ENCODE results near the gene SYT14.

SYT14 gene

DNA sequence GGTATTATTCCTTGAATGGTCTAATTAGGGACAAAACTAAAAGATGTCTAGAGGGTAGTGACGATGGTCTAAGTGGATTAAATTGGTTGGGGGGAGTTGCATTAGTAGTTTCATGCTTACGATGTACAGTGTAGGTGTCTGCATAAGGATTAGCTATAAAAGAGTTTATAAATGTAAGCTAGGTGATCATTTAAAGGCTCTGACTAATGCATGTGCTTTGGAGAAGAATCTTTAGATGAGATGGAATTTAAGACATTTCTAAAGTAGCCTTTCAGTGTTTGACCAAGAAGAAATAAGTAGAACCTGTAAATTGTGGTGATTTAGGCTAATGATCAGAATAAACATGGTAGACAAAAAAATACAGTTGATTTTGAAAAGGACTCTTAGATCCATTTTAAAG, 7.4 kb downstream of the SYT14 start:
- H3K9me3 ChIP-seq (ENCODE audit: insufficient read depth, low read length): no peaks in the 10 kb centered on the region
- no peak overlapping the region for H3K4me3 ChIP-seq (ENCODE audit: low read length)
- H4K20me1 ChIP-seq (ENCODE audit: insufficient read depth, low read length): no peaks in the 10 kb centered on the region
- H3K36me3 ChIP-seq (replicated peaks; ENCODE audit: low read depth, low read length): no peaks in the 10 kb centered on the region
- no peak overlapping the region for H2AFZ ChIP-seq (ENCODE audit: low read depth, low read length)
- H3K4me1 ChIP-seq (ENCODE audit: low read length): no peaks in the 10 kb centered on the region
- no peak overlapping the region for H3K9ac ChIP-seq (ENCODE audit: low read length)
- no peak for TF ChIP-seq EZH2phosphoT487 (IDR thresholded peaks at IDR 0.05; ENCODE audit: low read depth)
- no peaks in the 10 kb centered on the region for H3K79me2 ChIP-seq (ENCODE audit: low read length)
- H3K4me2 ChIP-seq (ENCODE audit: low read length): no peak overlapping the region
- 0 out of 2 replicates have a peak, but pooled peaks cover 11% of the 10 kb centered on the region for H3K27me3 ChIP-seq (ENCODE audit: low read depth, low read length)
- H3K27ac ChIP-seq (ENCODE audit: low read length): no peak overlapping the region

- Histone ChIP-seq H3K27me3 (ENCODE audit: low read depth, low read length) (peaks cover 13% of the 10 kb centered on the region; the same call in 1 of the 2 replicates), H3K27ac (ENCODE audit: low read length) (no peak overlapping the region), H4K20me1 (ENCODE audit: insufficient read depth, low read length) (no peaks in the 10 kb centered on the region), H3K9me3 (ENCODE audit: insufficient read depth, low read length) (no peaks in the 10 kb centered on the region), H3K36me3 (replicated peaks; ENCODE audit: low read depth, low read length) (no peaks in the 10 kb centered on the region), H3K79me2 (ENCODE audit: low read length) (no peaks in the 10 kb centered on the region), H2AFZ (ENCODE audit: low read depth, low read length) (no peak overlapping the region), H3K4me2 (ENCODE audit: low read length) (no peak overlapping the region), H3K9ac (ENCODE audit: low read length) (no peak overlapping the region), H3K4me3 (ENCODE audit: low read length) (no peak overlapping the region), H3K4me1 (ENCODE audit: low read length) (no peaks in the 10 kb centered on the region)
- TF ChIP-seq EZH2phosphoT487 (IDR thresholded peaks at IDR 0.05; ENCODE audit: low read depth): no peak
- TF ChIP-seq, protein P1, sequence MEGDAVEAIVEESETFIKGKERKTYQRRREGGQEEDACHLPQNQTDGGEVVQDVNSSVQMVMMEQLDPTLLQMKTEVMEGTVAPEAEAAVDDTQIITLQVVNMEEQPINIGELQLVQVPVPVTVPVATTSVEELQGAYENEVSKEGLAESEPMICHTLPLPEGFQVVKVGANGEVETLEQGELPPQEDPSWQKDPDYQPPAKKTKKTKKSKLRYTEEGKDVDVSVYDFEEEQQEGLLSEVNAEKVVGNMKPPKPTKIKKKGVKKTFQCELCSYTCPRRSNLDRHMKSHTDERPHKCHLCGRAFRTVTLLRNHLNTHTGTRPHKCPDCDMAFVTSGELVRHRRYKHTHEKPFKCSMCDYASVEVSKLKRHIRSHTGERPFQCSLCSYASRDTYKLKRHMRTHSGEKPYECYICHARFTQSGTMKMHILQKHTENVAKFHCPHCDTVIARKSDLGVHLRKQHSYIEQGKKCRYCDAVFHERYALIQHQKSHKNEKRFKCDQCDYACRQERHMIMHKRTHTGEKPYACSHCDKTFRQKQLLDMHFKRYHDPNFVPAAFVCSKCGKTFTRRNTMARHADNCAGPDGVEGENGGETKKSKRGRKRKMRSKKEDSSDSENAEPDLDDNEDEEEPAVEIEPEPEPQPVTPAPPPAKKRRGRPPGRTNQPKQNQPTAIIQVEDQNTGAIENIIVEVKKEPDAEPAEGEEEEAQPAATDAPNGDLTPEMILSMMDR (IDR thresholded peaks at IDR 0.05; ENCODE audit: low read depth, low read length): no peak
Measured at GRCh38 chr1:209948155-209948554, 10.1 kb downstream of the SYT14 start.

DNA sequence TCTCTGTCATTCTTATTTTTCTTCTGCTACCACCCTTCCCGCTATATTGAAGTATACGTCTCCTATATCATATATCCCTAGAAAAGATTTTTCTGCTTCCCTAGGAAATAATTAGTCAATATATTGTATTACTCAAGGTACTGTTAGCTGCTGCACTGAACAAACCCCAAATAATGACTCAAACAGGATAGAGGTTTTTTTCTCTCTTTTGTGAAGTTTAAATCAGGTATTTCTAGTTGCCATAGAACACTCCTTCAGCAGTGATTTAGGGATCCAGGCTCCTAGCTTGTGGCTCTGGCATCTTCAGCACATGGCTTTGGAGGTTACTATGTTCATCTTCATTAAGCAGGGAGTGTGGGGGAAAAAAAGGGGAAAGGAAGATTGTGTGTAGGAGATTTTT, 18.1 kb downstream of the SYT14 start:
- H3K4me1 ChIP-seq (ENCODE audit: low read length): no peaks in the 10 kb centered on the region
- H3K9ac ChIP-seq (ENCODE audit: low read length): no peak overlapping the region
- H3K4me2 ChIP-seq (ENCODE audit: low read length): no peak overlapping the region
- H3K27me3 ChIP-seq (ENCODE audit: low read depth, low read length): peaks cover 46% of the 10 kb centered on the region
- TF ChIP-seq EZH2phosphoT487 (IDR thresholded peaks at IDR 0.05; ENCODE audit: low read depth): no peak
- TF ChIP-seq, protein P1 (IDR thresholded peaks at IDR 0.05; ENCODE audit: low read depth, low read length): no peak
- no peak overlapping the region for H2AFZ ChIP-seq (ENCODE audit: low read depth, low read length)
- H4K20me1 ChIP-seq (ENCODE audit: insufficient read depth, low read length): no peaks in the 10 kb centered on the region
- no peaks in the 10 kb centered on the region for H3K36me3 ChIP-seq (replicated peaks; ENCODE audit: low read depth, low read length)
- H3K27ac ChIP-seq (ENCODE audit: low read length): no peak overlapping the region
- H3K9me3 ChIP-seq (ENCODE audit: insufficient read depth, low read length): no peaks in the 10 kb centered on the region
- no peaks in the 10 kb centered on the region for H3K79me2 ChIP-seq (ENCODE audit: low read length)
- no peak overlapping the region for H3K4me3 ChIP-seq (ENCODE audit: low read length)

DNA sequence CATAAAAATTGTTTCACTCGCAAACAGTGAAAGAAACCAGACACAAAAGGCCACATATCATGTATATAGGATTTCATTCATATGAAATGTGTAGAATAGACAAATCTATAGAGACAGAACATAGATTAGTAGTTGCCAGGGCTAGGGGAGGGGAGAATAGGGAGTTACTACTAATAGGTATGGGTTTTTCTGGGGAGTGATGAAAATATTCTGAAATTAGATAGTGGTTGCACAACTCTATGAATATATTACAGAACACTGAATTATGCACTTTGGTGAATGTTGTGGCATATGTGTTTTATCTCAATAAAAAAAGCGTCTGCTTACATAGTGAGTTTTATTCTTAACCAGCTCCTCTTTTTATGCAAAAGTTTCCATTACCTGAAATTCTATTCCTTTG, 21.6 kb downstream of the SYT14 start:
- Histone ChIP-seq H3K9ac (ENCODE audit: low read length) (no peak overlapping the region), H3K36me3 (replicated peaks; ENCODE audit: low read depth, low read length) (no peaks in the 10 kb centered on the region), H3K27ac (ENCODE audit: low read length) (no peak overlapping the region), H3K9me3 (ENCODE audit: insufficient read depth, low read length) (no peaks in the 10 kb centered on the region), H3K4me1 (ENCODE audit: low read length) (no peaks in the 10 kb centered on the region), H3K4me2 (ENCODE audit: low read length) (no peak overlapping the region), H3K79me2 (ENCODE audit: low read length) (no peaks in the 10 kb centered on the region), H2AFZ (ENCODE audit: low read depth, low read length) (no peak overlapping the region), H3K4me3 (ENCODE audit: low read length) (no peak overlapping the region), H3K27me3 (ENCODE audit: low read depth, low read length) (peaks cover 38% of the 10 kb centered on the region), H4K20me1 (ENCODE audit: insufficient read depth, low read length) (no peaks in the 10 kb centered on the region)
- no peak for TF ChIP-seq EZH2phosphoT487 (IDR thresholded peaks at IDR 0.05; ENCODE audit: low read depth)

- no peaks in the 10 kb centered on the region for H4K20me1 ChIP-seq (ENCODE audit: insufficient read depth, low read length)
- H3K4me3 ChIP-seq (ENCODE audit: low read length): no peak overlapping the region
- no peaks in the 10 kb centered on the region for H3K36me3 ChIP-seq (replicated peaks; ENCODE audit: low read depth, low read length)
- no peaks in the 10 kb centered on the region for H3K79me2 ChIP-seq (ENCODE audit: low read length)
- no peak overlapping the region for H2AFZ ChIP-seq (ENCODE audit: low read depth, low read length)
- H3K9me3 ChIP-seq (ENCODE audit: insufficient read depth, low read length): no peaks in the 10 kb centered on the region
- H3K4me2 ChIP-seq (ENCODE audit: low read length): no peak overlapping the region
- peaks cover 34% of the 10 kb centered on the region for H3K27me3 ChIP-seq (ENCODE audit: low read depth, low read length)
- H3K4me1 ChIP-seq (ENCODE audit: low read length): no peaks in the 10 kb centered on the region
- TF ChIP-seq, protein P1 (IDR thresholded peaks at IDR 0.05; ENCODE audit: low read depth, low read length): no peak
- TF ChIP-seq EZH2phosphoT487 (IDR thresholded peaks at IDR 0.05; ENCODE audit: low read depth): no peak
- no peak overlapping the region for H3K9ac ChIP-seq (ENCODE audit: low read length)
- no peak overlapping the region for H3K27ac ChIP-seq (ENCODE audit: low read length)
Measured at GRCh38 chr1:209960926-209961325, 22.9 kb downstream of the SYT14 start.
